Calu3 (cell line): ENCODE data around the gene USP17L19. TPM values are rescaled to one million over a fixed set of nuclear protein-coding genes. Genes with fewer than 3 reads are reported as not detected.
"Not testable (repeated sequence)": the region's sequence is repeated elsewhere in the genome, so short reads cannot be mapped to it uniquely, and the experiment has no call there.

Experiments
- BruUV-seq: library from RNA; stranded (reverse); fragments of 400-500 nt; replicated peaks from 2 replicates; lab custom pipeline; 2021; lab: Mats Ljungman, UMichigan
- CTCF ChIA-PET: fragments of 300-600 bp; sonication (Branson Sonifier 250); formaldehyde crosslinking; loops from one replicate; lab custom pipeline; 2022; ENCODE audit warnings: antibody characterized with exemption; lab: Charles Lee
- DNase-seq: peaks from one replicate; pipeline ENCODE4 v3.0.0; 2022
- H3K27ac Mint-ChIP-seq: one replicate; pipeline ENCODE4 v1.8.0; 2022; ENCODE audit warnings: mixed read lengths; ENCODE audit not compliant: unreplicated experiment
- H3K27me3 Mint-ChIP-seq: one replicate; pipeline ENCODE4 v1.8.0; 2022; ENCODE audit warnings: mixed read lengths; ENCODE audit not compliant: unreplicated experiment
- H3K36me3 Mint-ChIP-seq: one replicate; pipeline ENCODE4 v1.8.0; 2022; ENCODE audit warnings: mild to moderate bottlenecking, moderate library complexity, mixed read lengths; ENCODE audit not compliant: insufficient read depth, unreplicated experiment
- H3K4me1 Mint-ChIP-seq: one replicate; pipeline ENCODE4 v1.8.0; 2022; ENCODE audit warnings: mild to moderate bottlenecking, low read depth, mixed read lengths; ENCODE audit not compliant: unreplicated experiment
- H3K4me3 Mint-ChIP-seq: one replicate; pipeline ENCODE4 v1.8.0; 2022; ENCODE audit warnings: mild to moderate bottlenecking, low read depth, moderate library complexity, mixed read lengths; ENCODE audit not compliant: unreplicated experiment
- H3K9me3 Mint-ChIP-seq: one replicate; pipeline ENCODE4 v1.8.0; 2022; ENCODE audit warnings: low read depth, mixed read lengths; ENCODE audit not compliant: unreplicated experiment
- intact Hi-C: fragments of 100-400 bp; cut with micrococcal nuclease; formaldehyde crosslinking; loops from one replicate; pipeline ENCODE4 v1.10.0; 2022; ENCODE audit not compliant: unreplicated experiment
- total RNA-seq: library from RNA; stranded (reverse); gene quantifications from 2 replicates; pipeline ENCODE4 v1.2.3, GENCODE V29; 2022

The USP17L19 gene
- total RNA-seq, 1 experiment from 2014 or later: not detected

GRCh38 chr4:9243579-9243978 is 9.6 kb upstream of the USP17L19 start, which contains the start of gene USP17L17:
USP17L17 (plus strand) TSS chr4:9243879; CDS start chr4:9243879, 0 bp downstream.
- CTCF ChIA-PET, H3K4me3 Mint-ChIP-seq, BruUV-seq, H3K27ac Mint-ChIP-seq, H3K9me3 Mint-ChIP-seq, H3K4me1 Mint-ChIP-seq, H3K27me3 Mint-ChIP-seq, H3K36me3 Mint-ChIP-seq, intact Hi-C loops, DNase-seq: not testable (repeated sequence)

GRCh38 chr4:9247953-9248680 is 5.1 kb upstream of the USP17L19 start, which contains the start of gene USP17L18:
USP17L18 (plus strand) TSS chr4:9248630; CDS start chr4:9248630, 0 bp downstream.
- H3K4me1 Mint-ChIP-seq, H3K36me3 Mint-ChIP-seq, CTCF ChIA-PET, H3K27ac Mint-ChIP-seq, H3K4me3 Mint-ChIP-seq, H3K9me3 Mint-ChIP-seq, intact Hi-C loops, DNase-seq, BruUV-seq, H3K27me3 Mint-ChIP-seq: not testable (repeated sequence)

- BruUV-seq, CTCF ChIA-PET, H3K36me3 Mint-ChIP-seq, H3K27me3 Mint-ChIP-seq, H3K4me1 Mint-ChIP-seq, H3K4me3 Mint-ChIP-seq, H3K27ac Mint-ChIP-seq, DNase-seq, intact Hi-C loops, H3K9me3 Mint-ChIP-seq: not testable (repeated sequence)
Measured at GRCh38 chr4:9257824-9258223, 4.6 kb downstream of the USP17L19 start, which contains the start of gene USP17L20. USP17L20 (plus strand) TSS chr4:9258124; CDS start chr4:9258124, 0 bp downstream.

- H3K4me3 Mint-ChIP-seq, DNase-seq, CTCF ChIA-PET, H3K27ac Mint-ChIP-seq, H3K9me3 Mint-ChIP-seq, intact Hi-C loops, H3K4me1 Mint-ChIP-seq, BruUV-seq, H3K36me3 Mint-ChIP-seq, H3K27me3 Mint-ChIP-seq: not testable (repeated sequence)
Measured at GRCh38 chr4:9262572-9262971, 9.4 kb downstream of the USP17L19 start, which contains the start of gene USP17L21. USP17L21 (plus strand) TSS chr4:9262872; CDS start chr4:9262872, 0 bp downstream.

GRCh38 chr4:9267319-9267718 is 14.1 kb downstream of the USP17L19 start, which contains the start of gene USP17L22:
USP17L22 (plus strand) TSS chr4:9267619; CDS start chr4:9267619, 0 bp downstream.
- H3K4me1 Mint-ChIP-seq, H3K4me3 Mint-ChIP-seq, H3K36me3 Mint-ChIP-seq, CTCF ChIA-PET, intact Hi-C loops, H3K9me3 Mint-ChIP-seq, H3K27me3 Mint-ChIP-seq, BruUV-seq, H3K27ac Mint-ChIP-seq, DNase-seq: not testable (repeated sequence)

- not testable (repeated sequence) for H3K4me1 Mint-ChIP-seq, H3K4me3 Mint-ChIP-seq
Measured at GRCh38 chr4:9271719-9272118, 18.5 kb downstream of the USP17L19 start.

More at GRCh38 chr4:9271719-9272118, 18.5 kb downstream of the USP17L19 start:
- peak; percentile 1 for DNase-seq
- CTCF ChIA-PET, intact Hi-C loops, H3K27ac Mint-ChIP-seq, BruUV-seq, H3K36me3 Mint-ChIP-seq, H3K9me3 Mint-ChIP-seq, H3K27me3 Mint-ChIP-seq: not testable (repeated sequence)

Other genes with a start within 250 kb of the USP17L19 start
- gene FAM90A26, start 83.0 kb upstream of the USP17L19 start, total RNA-seq: not detected in 2 replicates
- gene USP17L10, start 42.7 kb upstream of the USP17L19 start, total RNA-seq: not detected in 2 replicates
- gene USP17L11, start 38.0 kb upstream of the USP17L19 start, total RNA-seq: not detected in 2 replicates
- gene USP17L12, start 33.2 kb upstream of the USP17L19 start, total RNA-seq: not detected in 2 replicates
- gene USP17L13, start 28.5 kb upstream of the USP17L19 start, total RNA-seq: not detected in 2 replicates
- gene USP17L15, start 19.0 kb upstream of the USP17L19 start, total RNA-seq: not detected in 2 replicates
- not detected in 2 replicates for gene USP17L17, start 9.5 kb upstream of the USP17L19 start, total RNA-seq
- gene USP17L18, start 4.7 kb upstream of the USP17L19 start, total RNA-seq: not detected in 2 replicates
- gene USP17L20, start 4.7 kb downstream of the USP17L19 start, total RNA-seq: not detected in 2 replicates
- not detected in 2 replicates for gene USP17L21, start 9.5 kb downstream of the USP17L19 start, total RNA-seq
- gene USP17L22, start 14.2 kb downstream of the USP17L19 start, total RNA-seq: not detected in 2 replicates
- gene USP17L24, start 71.8 kb downstream of the USP17L19 start, total RNA-seq: not detected in 2 replicates
- not detected in 2 replicates for gene USP17L25, start 76.5 kb downstream of the USP17L19 start, total RNA-seq
- gene USP17L26, start 81.3 kb downstream of the USP17L19 start, total RNA-seq: not detected in 2 replicates
- gene USP17L5, start 86.0 kb downstream of the USP17L19 start, total RNA-seq: not detected in 2 replicates
- gene USP17L27, start 90.8 kb downstream of the USP17L19 start, total RNA-seq: not detected in 2 replicates
- gene USP17L28, start 95.5 kb downstream of the USP17L19 start, total RNA-seq: not detected in 2 replicates
- not detected in 2 replicates for gene USP17L29, start 100.3 kb downstream of the USP17L19 start, total RNA-seq
- not detected in 2 replicates for gene USP17L30, start 109.8 kb downstream of the USP17L19 start, total RNA-seq
- gene DEFB131A, start 191.0 kb downstream of the USP17L19 start, total RNA-seq: not detected in 2 replicates